DND-41 (cell line): ENCODE results near the gene RALGPS1.

Experiments
- EZH2 ChIP-seq: IDR thresholded peaks from 3 replicates; pipeline ENCODE4 v1.6.1; 2012; ENCODE audit warnings: borderline replicate concordance, low read depth, mild to moderate bottlenecking, moderate library complexity, low read length, inconsistent platforms; ENCODE audit not compliant: severe bottlenecking
- TF ChIP-seq, protein P1 (sequence below): IDR thresholded peaks from 2 replicates; pipeline ENCODE4 v1.5.1; 2012; ENCODE audit warnings: borderline replicate concordance, low read length, moderate library complexity, mild to moderate bottlenecking; ENCODE audit not compliant: poor library complexity, severe bottlenecking; ENCODE audit errors: extremely low read depth

DNA sequence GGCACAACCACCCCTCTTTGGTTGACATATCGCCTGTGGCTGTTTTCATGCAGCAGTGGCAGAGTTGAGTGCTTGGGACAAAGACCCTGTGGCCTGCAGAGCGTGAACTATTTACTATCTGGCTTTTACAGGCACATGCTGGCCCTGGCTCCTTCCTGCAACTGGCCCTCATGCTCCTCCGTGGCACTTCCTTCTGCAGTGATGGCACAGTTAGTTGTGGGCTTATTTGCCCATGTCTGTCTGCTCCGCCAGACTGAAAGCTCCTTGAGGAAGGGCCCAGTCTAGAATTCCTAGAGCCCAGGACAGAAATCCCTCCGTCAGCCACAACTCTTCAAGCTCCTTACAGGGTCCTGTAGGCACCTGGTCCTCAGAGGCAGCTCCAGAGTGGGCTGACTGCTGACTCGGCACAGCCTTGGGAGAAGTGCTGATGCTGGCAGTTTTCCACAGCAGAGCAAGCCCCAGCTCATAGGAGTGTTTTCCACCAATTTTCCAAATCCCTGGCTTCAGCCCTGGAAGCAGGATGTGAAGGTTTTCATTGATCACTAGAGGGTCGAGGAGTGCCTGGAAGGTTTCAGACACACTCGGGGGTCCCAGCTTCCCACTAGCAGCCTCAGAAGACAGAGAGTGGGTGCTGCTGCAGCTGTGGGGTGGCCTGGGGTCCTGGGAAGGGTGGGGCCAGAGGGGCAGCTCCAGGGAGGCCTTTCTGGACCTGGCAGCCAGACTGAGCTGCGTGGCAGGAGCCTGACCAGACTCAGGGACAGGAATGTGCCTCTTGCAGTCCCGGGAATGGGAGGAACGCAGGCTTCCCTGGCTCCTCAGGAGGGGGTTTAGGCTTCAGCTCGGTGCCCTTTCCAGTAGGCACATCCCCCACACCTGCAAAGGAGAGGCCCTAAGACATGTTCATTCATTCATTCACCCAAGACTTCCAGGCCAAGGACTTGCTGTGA, 264.4 kb downstream of the RALGPS1 start:
- TF ChIP-seq, protein P1, sequence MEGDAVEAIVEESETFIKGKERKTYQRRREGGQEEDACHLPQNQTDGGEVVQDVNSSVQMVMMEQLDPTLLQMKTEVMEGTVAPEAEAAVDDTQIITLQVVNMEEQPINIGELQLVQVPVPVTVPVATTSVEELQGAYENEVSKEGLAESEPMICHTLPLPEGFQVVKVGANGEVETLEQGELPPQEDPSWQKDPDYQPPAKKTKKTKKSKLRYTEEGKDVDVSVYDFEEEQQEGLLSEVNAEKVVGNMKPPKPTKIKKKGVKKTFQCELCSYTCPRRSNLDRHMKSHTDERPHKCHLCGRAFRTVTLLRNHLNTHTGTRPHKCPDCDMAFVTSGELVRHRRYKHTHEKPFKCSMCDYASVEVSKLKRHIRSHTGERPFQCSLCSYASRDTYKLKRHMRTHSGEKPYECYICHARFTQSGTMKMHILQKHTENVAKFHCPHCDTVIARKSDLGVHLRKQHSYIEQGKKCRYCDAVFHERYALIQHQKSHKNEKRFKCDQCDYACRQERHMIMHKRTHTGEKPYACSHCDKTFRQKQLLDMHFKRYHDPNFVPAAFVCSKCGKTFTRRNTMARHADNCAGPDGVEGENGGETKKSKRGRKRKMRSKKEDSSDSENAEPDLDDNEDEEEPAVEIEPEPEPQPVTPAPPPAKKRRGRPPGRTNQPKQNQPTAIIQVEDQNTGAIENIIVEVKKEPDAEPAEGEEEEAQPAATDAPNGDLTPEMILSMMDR: no peak
- TF ChIP-seq EZH2: no peak
